Fibroblast of lung (primary cell): ENCODE results near the gene VSTM1. TPM values are rescaled to one million over a fixed set of nuclear protein-coding genes. Genes with fewer than 3 reads are reported as not detected.
A peak's percentile ranks its signal among the peaks of the same experiment; 100 is the strongest.
"Not testable (repeated sequence)": the region's sequence is repeated elsewhere in the genome, so short reads cannot be mapped to it uniquely, and the experiment has no call there.

Experiments used
- DNase-seq, 2 donors: peaks; one replicate each; pipeline versions ENCODE4 v3.0.0 to v3.0.0-alpha.2; 2010; ENCODE audit warnings: low read depth in 2 of 2
- H2AFZ ChIP-seq: 2 replicates; pipeline ENCODE4 v1.5.1; 2012; ENCODE audit warnings: low read length, control low read depth, inconsistent platforms
- H3K27ac ChIP-seq: 2 replicates; pipeline ENCODE4 v1.5.1; 2011; ENCODE audit warnings: low read length, control low read depth; ENCODE audit not compliant: insufficient read depth
- H3K27me3 ChIP-seq: 2 replicates; pipeline ENCODE4 v1.5.1; 2011; ENCODE audit warnings: mild to moderate bottlenecking, low read length; ENCODE audit not compliant: control insufficient read depth, insufficient read depth
- H3K36me3 ChIP-seq: 2 replicates; pipeline ENCODE4 v1.5.1; 2011; ENCODE audit warnings: low read length; ENCODE audit not compliant: control insufficient read depth, insufficient read depth
- H3K4me1 ChIP-seq: 2 replicates; pipeline ENCODE4 v1.5.1; 2011; ENCODE audit warnings: low read length; ENCODE audit not compliant: control insufficient read depth, insufficient read depth; ENCODE audit errors: extremely low read depth
- H3K4me2 ChIP-seq: 2 replicates; pipeline ENCODE4 v1.5.1; 2011; ENCODE audit warnings: low read length, control low read depth; ENCODE audit not compliant: insufficient read depth; ENCODE audit errors: extremely low read depth
- H3K4me3 ChIP-seq, 4 experiments: fragments of 200-600 bp in 1 of 4; sonication (generic) in 1 of 4; replicated peaks in 1 of 4; 2 replicates each; pipeline ENCODE4 v1.5.1; 2011 to 2016; ENCODE audit warnings: low read length in 4 of 4, low read depth in 3 of 4, mild to moderate bottlenecking in 3 of 4, control low read depth in 2 of 4, inconsistent platforms in 1 of 4, mixed read lengths in 1 of 4; ENCODE audit not compliant: insufficient read depth in 1 of 4; ENCODE audit errors: control extremely low read depth in 1 of 4
- H3K79me2 ChIP-seq: 2 replicates; pipeline ENCODE4 v1.5.1; 2012; ENCODE audit warnings: mild to moderate bottlenecking, low read length, inconsistent platforms; ENCODE audit not compliant: control insufficient read depth, insufficient read depth
- H3K9ac ChIP-seq: 2 replicates; pipeline ENCODE4 v1.5.1; 2011; ENCODE audit warnings: mild to moderate bottlenecking, low read length, control low read depth; ENCODE audit not compliant: insufficient read depth
- H3K9me3 ChIP-seq: 2 replicates; pipeline ENCODE4 v1.5.1; 2012; ENCODE audit warnings: low read depth, low read length; ENCODE audit not compliant: control insufficient read depth, insufficient read depth
- H4K20me1 ChIP-seq: 2 replicates; pipeline ENCODE4 v1.5.1; 2011; ENCODE audit warnings: low read length; ENCODE audit not compliant: control insufficient read depth, insufficient read depth; ENCODE audit errors: extremely low read depth
- CTCF ChIP-seq, 2 donors: IDR thresholded peaks in 1 of 2; conservative IDR thresholded peaks in 1 of 2; 1 replicate in 1 of 2; 2 replicates in 1 of 2; pipeline ENCODE4 v1.5.1; 2011 to 2012; ENCODE audit warnings: low read length in 2 of 2, control low read depth in 1 of 2, inconsistent platforms in 1 of 2, low read depth in 1 of 2, mild to moderate bottlenecking in 1 of 2
- EZH2 ChIP-seq: IDR thresholded peaks from 2 replicates; pipeline ENCODE4 v1.5.1; 2012; ENCODE audit warnings: low read length, control low read depth, mild to moderate bottlenecking; ENCODE audit errors: missing control alignments
- polyA plus RNA-seq, 2 donors: library from polyadenylated mRNA; depleted of rRNA in 1 of 2; stranded (reverse) in 1 of 2; unstranded in 1 of 2; fragments of >200 nt; gene quantifications; 2 replicates each; pipeline ENCODE4 v1.2.1, GENCODE V29; 2011 to 2012; ENCODE audit warnings: missing spikeins in 1 of 2
- total RNA-seq: library from RNA; depleted of rRNA; stranded (reverse); fragments of >200 nt; gene quantifications from 2 replicates; pipeline ENCODE4 v1.2.1, GENCODE V29; 2014

Gene VSTM1
- total and polyA plus RNA-seq, 2 donors (not counting 1 experiment from before 2014, with no cell fraction given), result not detected

GRCh38 chr19:54104998-54105715, 41.5 kb upstream of the VSTM1 start:
- H3K36me3 ChIP-seq, result peaks cover 10% of the 10 kb centered on the region
- H4K20me1 ChIP-seq, result no peaks in the 10 kb centered on the region
- no peak overlapping the region for H3K4me2 ChIP-seq
- no peaks in the 10 kb centered on the region for H3K4me1 ChIP-seq
- no peaks in the 10 kb centered on the region for H3K9me3 ChIP-seq
- H3K27ac ChIP-seq, result no peak overlapping the region
- H3K9ac ChIP-seq, result no peak overlapping the region
- no peak overlapping the region for H3K4me3 ChIP-seq
- no peak overlapping the region for H2AFZ ChIP-seq
- DNase-seq, result no peak
- no peak for TF ChIP-seq EZH2
- no peak for TF ChIP-seq CTCF (conservative IDR thresholded peaks at IDR 0.05 in 1 of 2, IDR thresholded peaks at IDR 0.05 in 1 of 2; ENCODE audit: low read depth in 1 of 2, low read length in 2 of 2)
- no peaks in the 10 kb centered on the region for H3K27me3 ChIP-seq
- peaks cover 11% of the 10 kb centered on the region for H3K79me2 ChIP-seq

GRCh38 chr19:54102421-54103169, 38.9 kb upstream of the VSTM1 start, which contains the start of gene NDUFA3:
NDUFA3 (plus strand) TSS chr19:54102855; CDS start chr19:54102879, 24 bp downstream.
- peak within 1 kb of the TSS; percentile 61 for H3K9ac ChIP-seq
- TF ChIP-seq EZH2, result no peak
- no peak for TF ChIP-seq CTCF (conservative IDR thresholded peaks at IDR 0.05 in 1 of 2, IDR thresholded peaks at IDR 0.05 in 1 of 2; ENCODE audit: low read depth in 1 of 2, low read length in 2 of 2)
- DNase-seq, result peak; percentile 95 to 98
- peak within 1 kb of the TSS; percentile 81 to 91 (median 87) for H3K4me3 ChIP-seq
- no peaks in the 10 kb centered on the region for H3K9me3 ChIP-seq
- H3K4me1 ChIP-seq, result no peaks in the 10 kb centered on the region
- peak within 1 kb of the TSS; percentile 97 for H2AFZ ChIP-seq
- H3K36me3 ChIP-seq, result no peaks in the 10 kb centered on the region
- peak within 1 kb of the TSS; percentile 98 for H3K4me2 ChIP-seq
- no peaks in the 10 kb centered on the region for H4K20me1 ChIP-seq
- peaks cover 11% of the 10 kb centered on the region for H3K79me2 ChIP-seq
- H3K27me3 ChIP-seq, result no peaks in the 10 kb centered on the region
- H3K27ac ChIP-seq, result peak within 1 kb of the TSS; percentile 57

GRCh38 chr19:54100561-54100960, 36.9 kb upstream of the VSTM1 start, which contains the start of gene OSCAR:
OSCAR (minus strand) TSS chr19:54100803; CDS start chr19:54100792, 11 bp downstream.
- Histone ChIP-seq H3K27ac (no peak within 1 kb of the TSS), H2AFZ (no peak within 1 kb of the TSS), H3K4me2 (no peak within 1 kb of the TSS), H3K9me3 (no peaks in the 10 kb centered on the region), H3K9ac (no peak within 1 kb of the TSS), H3K79me2 (peaks cover 11% of the 10 kb centered on the region), H4K20me1 (no peaks in the 10 kb centered on the region), H3K27me3 (no peaks in the 10 kb centered on the region), H3K4me3 (no peak within 1 kb of the TSS), H3K36me3 (no peaks in the 10 kb centered on the region), H3K4me1 (peaks cover 2% of the 10 kb centered on the region)
- DNase-seq, result peak in 1 of 2 donors; percentile 21
- TF ChIP-seq CTCF (conservative IDR thresholded peaks at IDR 0.05 in 1 of 2, IDR thresholded peaks at IDR 0.05 in 1 of 2; ENCODE audit: low read depth in 1 of 2, low read length in 2 of 2), result no peak
- no peak for TF ChIP-seq EZH2

GRCh38 chr19:54099903-54100255, 36.2 kb upstream of the VSTM1 start:
- not testable (repeated sequence) for H2AFZ ChIP-seq, DNase-seq, H3K9ac ChIP-seq, H3K4me3 ChIP-seq, H3K9me3 ChIP-seq, H3K27me3 ChIP-seq, H3K36me3 ChIP-seq, H3K4me2 ChIP-seq, H3K27ac ChIP-seq, H4K20me1 ChIP-seq, H3K4me1 ChIP-seq
- peaks cover 11% of the 10 kb centered on the region for H3K79me2 ChIP-seq
